Inflammatory macrophage (primary cell): Measurements from ENCODE around the gene SLC15A1.

Experiments
- DNase-seq, 2 donors: peaks; one replicate each; pipeline ENCODE4 v3.0.0-alpha.2; 2020 to 2022

The SLC15A1 gene

DNA sequence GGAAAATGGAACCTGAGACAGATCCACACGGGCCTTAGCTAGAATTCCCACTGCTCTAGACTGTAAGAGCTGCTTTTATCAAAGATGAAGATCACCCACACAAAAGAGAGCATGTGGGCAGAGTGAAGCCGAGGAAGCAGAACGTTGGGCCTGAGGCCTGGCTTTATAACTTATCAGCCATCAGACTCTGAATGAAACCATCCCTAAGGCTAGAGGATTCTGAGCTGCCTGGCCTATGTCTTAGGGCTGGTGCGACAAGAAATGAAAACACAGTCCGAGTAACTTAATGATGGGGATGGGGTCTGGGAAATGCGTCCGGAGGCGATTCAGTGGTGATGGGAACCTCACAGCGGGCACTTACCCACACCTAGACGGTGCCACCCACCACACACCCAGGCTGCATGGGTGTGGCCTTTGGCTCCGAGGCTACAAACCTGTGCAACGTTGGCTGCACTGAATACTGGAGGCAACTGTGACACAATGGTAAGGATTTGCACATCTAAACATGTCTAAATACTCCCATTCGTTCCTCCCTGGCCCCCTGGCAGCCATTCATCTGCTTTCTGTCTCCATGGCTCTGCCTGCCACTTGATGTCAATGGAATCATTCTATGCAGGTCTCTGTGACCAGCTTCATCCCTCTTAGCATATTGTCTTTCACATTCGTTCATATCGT lies 62.0 kb downstream of the SLC15A1 start:
- DNase-seq = no peak

GRCh38 chr13:98689347-98689968 lies 63.0 kb downstream of the SLC15A1 start:
- DNase-seq = no peak

GRCh38 chr13:98688373-98688772 lies 64.1 kb downstream of the SLC15A1 start:
- DNase-seq = no peak

GRCh38 chr13:98687319-98687718 lies 65.2 kb downstream of the SLC15A1 start:
- DNase-seq = no peak

GRCh38 chr13:98686270-98686669 lies 66.2 kb downstream of the SLC15A1 start:
- no peak for DNase-seq

- no peak for DNase-seq
Measured at GRCh38 chr13:98685146-98685545, 67.3 kb downstream of the SLC15A1 start.

GRCh38 chr13:98681049-98681448 lies 71.4 kb downstream of the SLC15A1 start:
- DNase-seq = no peak

DNA sequence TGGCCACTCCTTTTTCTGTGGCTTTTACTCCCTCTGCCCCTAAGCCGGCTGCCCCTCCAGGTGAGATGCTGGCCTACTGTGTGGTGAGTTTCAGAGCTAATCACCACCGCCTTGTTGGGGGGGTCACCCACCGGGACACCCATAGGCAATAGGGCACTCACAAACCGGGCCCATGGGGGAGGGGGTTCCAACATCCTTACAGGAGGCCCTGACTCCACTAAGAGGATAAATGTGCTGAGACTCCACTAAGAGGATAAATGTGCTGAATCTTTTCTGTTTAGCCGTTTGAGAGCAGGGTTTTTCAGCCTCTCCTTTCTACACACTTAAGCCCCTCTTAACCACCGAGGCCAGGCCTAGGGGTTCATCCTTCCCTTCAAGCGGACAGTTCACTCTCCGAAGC lies 73.7 kb downstream of the SLC15A1 start:
- DNase-seq = no peak

DNA sequence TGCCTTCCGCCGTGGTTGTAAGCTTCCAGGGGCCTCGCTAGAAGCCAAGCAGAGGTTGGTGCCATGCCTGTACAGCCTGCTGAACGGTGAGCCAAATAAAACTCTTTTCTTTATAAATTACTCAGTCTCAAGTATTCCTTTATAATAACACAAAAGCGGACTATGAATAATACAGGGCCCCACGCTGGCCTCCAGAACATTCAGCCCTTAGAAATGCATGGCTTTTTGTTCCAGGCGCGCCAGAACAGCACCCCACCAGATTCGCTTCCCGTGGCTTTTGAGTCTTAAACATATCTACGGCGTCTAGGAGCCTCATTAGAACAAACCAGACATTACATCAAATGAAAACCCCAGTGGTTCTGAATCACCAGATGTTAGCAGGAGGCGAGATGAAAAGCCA lies 75.1 kb downstream of the SLC15A1 start:
- DNase-seq = no peak

DNA sequence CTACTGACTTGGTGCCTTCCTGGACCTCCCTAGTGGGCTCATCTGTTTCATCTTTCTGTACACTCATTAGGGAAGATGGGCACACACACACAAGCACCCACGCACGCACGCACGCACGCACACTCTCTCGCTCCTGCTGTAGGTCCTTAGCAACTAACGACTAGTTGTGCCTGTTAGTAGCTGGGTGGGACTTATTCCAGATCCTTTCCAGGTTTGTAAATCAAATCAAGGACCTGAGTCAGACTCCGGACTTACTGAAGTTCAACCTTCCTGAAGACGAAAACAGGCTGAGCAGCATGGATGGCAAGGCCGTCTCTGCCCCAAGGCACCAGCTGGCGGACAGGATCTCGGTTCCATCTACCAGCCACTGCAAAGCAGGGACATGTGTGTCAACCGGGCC lies 76.2 kb downstream of the SLC15A1 start:
- no peak for DNase-seq

GRCh38 chr13:98675837-98676236 lies 76.6 kb downstream of the SLC15A1 start:
- no peak for DNase-seq

GRCh38 chr13:98675066-98675465 lies 77.4 kb downstream of the SLC15A1 start:
- no peak for DNase-seq

DNA sequence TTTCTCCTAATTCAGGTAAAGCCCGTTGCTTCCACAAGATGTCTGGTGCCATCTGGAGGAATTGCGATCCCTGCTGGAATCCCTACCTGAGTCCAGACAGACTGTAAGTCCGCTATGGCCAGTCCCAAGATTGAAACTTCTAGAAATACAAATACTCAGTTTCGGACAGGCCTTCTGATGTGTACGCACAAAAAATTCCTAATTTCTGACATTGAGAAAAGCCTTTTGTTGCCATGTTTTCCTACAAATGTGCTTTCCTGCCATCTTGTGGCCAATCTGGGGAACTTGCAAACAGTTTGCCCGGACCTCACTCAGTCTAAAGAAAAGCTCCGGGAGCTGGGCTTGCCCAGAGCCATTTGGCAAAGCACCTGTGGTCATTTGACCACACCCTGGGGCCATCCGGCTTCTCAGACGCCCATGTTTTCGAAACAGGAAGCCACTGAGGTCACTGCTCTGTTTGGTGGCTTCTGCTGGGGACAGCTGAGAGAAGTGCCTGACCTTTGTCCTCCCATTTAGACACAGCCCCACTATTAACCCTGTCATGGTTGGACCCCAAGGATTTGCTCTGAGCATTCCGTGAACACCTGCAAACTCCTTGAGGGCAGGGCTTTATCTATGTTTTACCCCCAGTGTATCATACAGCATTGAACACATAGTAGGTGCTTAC lies 79.4 kb downstream of the SLC15A1 start:
- peak; percentile 71 to 80 for DNase-seq

GRCh38 chr13:98668155-98668554 lies 84.3 kb downstream of the SLC15A1 start:
- DNase-seq = no peak

GRCh38 chr13:98665638-98665995 lies 86.9 kb downstream of the SLC15A1 start:
- no peak for DNase-seq

- no peak for DNase-seq
Measured at GRCh38 chr13:98664924-98665637, 87.4 kb downstream of the SLC15A1 start.

- no peak for DNase-seq
Measured at GRCh38 chr13:98664510-98664909, 88.0 kb downstream of the SLC15A1 start.

DNA sequence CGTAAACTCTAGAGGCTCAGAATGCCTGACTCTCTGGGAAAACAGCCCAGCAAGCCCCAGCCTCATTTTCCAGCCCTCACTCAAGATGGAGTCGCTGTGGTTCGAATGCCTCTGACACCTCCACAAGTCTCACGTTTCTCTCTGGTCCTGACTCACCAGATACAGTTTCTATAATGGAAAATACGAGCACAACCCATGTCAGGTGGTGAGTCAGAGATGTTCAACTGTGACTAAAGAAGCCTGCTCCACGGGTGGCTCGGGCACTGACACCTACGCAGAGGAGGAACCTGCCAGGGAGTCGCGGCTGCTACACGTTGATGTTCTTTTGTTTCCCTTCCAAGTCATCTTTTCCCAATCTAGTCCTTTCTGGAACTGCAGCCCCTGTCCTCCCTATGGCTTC lies 88.4 kb downstream of the SLC15A1 start:
- no peak for DNase-seq

DNA sequence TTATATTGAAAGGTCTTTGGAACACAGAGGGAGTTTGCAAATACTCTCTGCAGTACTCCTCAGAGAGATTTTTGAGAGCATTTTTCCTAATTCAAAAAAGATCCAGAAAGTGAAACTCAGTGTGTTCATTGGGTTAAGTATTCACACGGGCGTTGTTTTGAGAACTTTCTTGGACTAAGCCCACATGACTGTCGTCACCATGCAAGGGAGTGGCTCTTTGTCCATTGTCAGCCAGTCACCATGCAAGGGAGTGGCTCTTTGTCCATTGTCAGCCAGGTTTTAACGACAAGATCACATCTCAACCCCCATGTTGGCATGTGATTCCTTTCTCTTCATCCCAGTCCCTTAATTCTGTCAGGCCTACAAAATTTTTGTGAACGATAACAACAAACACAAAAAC lies 94.3 kb downstream of the SLC15A1 start:
- no peak for DNase-seq

GRCh38 chr13:98657506-98658085 lies 94.9 kb downstream of the SLC15A1 start:
- no peak for DNase-seq

- no peak for DNase-seq
Measured at GRCh38 chr13:98656223-98656622, 96.2 kb downstream of the SLC15A1 start.

DNA sequence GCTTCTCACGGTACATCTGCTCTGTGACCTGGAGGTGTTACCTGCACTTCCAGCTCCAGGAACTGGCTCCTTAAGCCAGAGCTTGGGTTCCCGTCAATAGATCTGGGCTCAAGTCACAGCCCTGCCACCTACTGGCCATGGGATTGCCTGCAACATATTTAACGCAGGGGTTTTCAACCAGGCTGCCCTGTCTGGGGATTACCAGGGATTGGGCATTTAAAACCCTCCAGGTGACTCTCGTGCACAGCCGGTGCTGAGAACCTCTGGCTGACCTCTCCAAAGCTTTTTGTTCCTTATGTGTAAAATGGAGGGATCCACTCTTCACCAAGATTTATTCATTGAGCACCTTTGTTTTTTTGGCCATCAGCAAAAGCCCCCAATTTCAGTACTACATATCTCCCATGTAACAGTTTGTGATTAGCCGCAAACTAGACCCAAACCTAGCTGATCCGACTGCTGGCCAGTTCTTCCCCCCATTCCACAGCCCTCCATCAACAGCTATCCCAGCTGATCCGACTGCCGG lies 98.9 kb downstream of the SLC15A1 start:
- DNase-seq = peak; percentile 67 to 78
